ENCODE measurements around the gene DPCD.

Gene DPCD

DNA sequence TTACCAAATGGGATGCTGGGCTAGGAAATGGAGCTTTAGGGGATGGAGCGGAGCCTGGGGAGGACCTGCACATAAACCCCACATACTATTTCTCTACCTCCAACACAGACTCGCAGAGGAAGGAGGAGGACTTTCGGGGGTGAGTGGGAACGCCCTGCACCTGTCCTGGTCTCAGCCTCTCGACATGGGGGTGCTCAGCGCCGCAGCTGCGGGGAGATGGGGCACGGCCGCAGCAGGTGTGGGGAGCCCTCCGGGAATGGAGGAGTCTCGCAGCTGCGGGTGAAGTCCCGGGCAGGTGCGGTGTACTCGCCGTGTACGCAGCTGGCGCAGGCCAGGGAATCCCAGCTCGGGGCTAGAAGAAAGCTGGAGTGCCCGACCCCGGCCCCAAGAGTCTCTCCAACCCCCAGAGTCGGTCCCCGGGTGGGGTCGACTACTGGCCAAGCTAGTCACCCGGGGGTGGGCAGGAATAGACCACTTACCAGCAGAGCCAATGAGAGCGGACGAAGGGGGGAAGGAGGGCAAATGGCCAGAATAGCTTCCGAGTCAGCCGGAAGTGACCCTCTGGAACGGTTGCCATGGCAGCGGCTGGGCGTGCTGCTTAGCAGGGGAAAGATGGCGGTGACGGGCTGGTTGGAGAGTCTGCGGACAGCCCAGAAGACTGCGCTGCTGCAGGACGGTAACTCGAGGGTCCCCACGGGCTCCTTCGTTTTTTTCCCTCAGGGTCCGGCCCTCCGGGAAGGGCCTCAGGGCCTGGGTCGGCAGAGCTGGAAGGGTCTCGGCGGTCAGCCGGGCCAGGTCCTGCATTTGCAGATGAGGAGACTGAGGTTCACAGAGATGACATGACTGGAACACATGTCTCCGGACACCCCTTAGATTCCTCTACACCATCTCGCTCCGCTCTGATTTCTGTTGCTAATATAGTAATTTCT lies at the start of gene DPCD, which contains the start of gene POLL:
Gene DPCD, plus strand, starts transcription at position 597 of the 929 bp plus-strand sequence. Its CDS starts 16 bp downstream, at position 613.
Gene POLL, minus strand, starts transcription at position 533 of the 929 bp plus-strand sequence. CDS start 897 bp downstream, outside the sequence.
- H3K4me3 Mint-ChIP-seq: peak within 1 kb of the TSS; percentile 93
- H3K4me1 Mint-ChIP-seq (ENCODE audit: low read depth): peaks cover 17% of the 10 kb centered on the region
- H3K27ac Mint-ChIP-seq: peak within 1 kb of the TSS; percentile 75
- peak; percentile 88 for DNase-seq (ENCODE audit: low spot score)
- H3K9me3 Mint-ChIP-seq: no peaks in the 10 kb centered on the region
- H3K27me3 Mint-ChIP-seq (ENCODE audit: low read depth): no peaks in the 10 kb centered on the region
- H3K36me3 Mint-ChIP-seq (ENCODE audit: low read depth): peaks cover 5% of the 10 kb centered on the region

DNA sequence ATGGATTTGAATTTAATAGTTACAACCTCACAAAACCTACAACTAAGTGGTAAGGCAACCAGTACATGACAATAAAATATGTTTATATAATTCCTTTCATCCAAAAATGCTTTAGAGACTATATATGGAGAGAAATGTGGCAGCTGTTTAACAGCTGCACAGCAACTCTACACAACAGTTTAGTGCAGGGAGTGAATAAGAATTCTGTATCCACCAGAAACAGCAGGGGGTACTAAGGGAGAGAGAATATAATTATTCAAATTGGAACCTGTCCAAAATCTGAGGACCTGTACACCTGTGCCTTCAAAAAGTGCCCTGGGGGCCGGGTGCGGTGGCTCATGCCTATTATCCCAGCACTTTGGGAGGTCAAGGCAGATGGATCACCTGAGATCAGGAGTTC lies 49.7 kb upstream of the DPCD start:
- Mint-ChIP-seq H3K27ac (no peak overlapping the region), H3K36me3 (ENCODE audit: low read depth) (peaks cover 6% of the 10 kb centered on the region), H3K4me1 (ENCODE audit: low read depth) (peaks cover 5% of the 10 kb centered on the region), H3K4me3 (no peak overlapping the region), H3K9me3 (no peaks in the 10 kb centered on the region), H3K27me3 (ENCODE audit: low read depth) (no peaks in the 10 kb centered on the region)
- no peak for DNase-seq (ENCODE audit: low spot score)

DNA sequence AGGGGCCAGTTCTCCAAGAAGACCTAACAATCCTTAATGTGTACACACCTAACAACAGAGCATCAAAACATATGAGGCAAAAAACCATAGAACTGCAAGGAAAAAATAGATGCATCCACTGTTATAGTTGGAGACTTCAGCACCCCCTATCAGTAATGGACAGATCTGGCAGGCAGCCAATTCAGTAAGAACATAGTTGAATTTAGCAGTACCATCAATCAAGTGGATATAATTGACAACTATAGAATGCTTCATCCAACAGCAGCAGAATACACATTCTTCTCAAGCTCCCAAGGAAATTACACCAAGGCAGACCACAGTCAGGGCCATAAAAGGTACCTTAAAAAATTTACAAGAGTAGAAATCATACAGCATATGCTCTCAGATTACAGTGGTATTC lies 42.2 kb upstream of the DPCD start:
- H3K4me3 Mint-ChIP-seq: no peak overlapping the region
- no peaks in the 10 kb centered on the region for H3K27me3 Mint-ChIP-seq (ENCODE audit: low read depth)
- no peaks in the 10 kb centered on the region for H3K4me1 Mint-ChIP-seq (ENCODE audit: low read depth)
- H3K27ac Mint-ChIP-seq: no peak overlapping the region
- no peaks in the 10 kb centered on the region for H3K9me3 Mint-ChIP-seq
- no peak for DNase-seq (ENCODE audit: low spot score)
- peaks cover 3% of the 10 kb centered on the region for H3K36me3 Mint-ChIP-seq (ENCODE audit: low read depth)

DNA sequence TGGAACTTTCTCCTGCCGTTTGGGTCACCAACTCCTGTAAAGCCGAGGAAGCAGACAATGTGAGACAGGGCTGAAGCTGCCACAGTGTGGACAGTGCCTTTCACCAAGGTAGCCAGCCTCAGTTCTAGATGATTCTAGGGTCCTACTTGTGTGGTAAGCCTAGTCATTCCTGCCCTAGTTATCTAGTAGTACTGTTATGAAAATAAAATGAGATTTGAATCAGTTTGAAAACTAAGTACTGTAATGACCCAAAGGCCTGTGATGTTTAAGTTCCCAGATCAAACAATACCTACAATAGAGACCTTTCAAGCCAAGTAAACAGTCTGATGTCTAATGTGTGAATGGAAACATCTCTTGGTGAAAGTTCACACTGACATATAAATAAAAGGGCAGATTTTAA lies 37.2 kb upstream of the DPCD start:
- H3K27ac Mint-ChIP-seq: no peak overlapping the region
- H3K4me1 Mint-ChIP-seq (ENCODE audit: low read depth): peaks cover 2% of the 10 kb centered on the region
- H3K36me3 Mint-ChIP-seq (ENCODE audit: low read depth): peaks cover 14% of the 10 kb centered on the region

DNA sequence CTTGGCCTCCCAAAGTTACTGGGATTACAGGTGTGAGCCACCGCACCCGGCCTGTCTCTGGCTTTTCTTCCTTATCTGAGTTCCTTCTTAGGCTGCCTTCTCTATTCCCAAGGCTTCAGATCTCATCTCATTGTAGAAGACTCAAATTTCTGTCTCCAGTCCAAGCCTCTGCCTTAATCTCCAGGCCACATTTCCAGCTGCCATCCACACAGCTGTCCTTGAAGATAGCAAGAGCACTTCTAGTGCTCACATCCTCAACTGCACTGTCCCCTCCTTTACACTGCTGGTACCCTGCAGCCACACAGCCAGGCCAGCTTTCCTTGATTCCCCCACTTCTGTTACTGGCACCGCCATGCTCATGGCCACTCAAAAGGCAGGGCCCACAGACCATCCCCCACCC lies 35.7 kb upstream of the DPCD start:
- Mint-ChIP-seq H3K9me3 (no peaks in the 10 kb centered on the region), H3K27ac (no peak overlapping the region), H3K36me3 (ENCODE audit: low read depth) (peaks cover 14% of the 10 kb centered on the region), H3K4me3 (no peak overlapping the region), H3K27me3 (ENCODE audit: low read depth) (no peaks in the 10 kb centered on the region), H3K4me1 (ENCODE audit: low read depth) (peaks cover 2% of the 10 kb centered on the region)
- DNase-seq (ENCODE audit: low spot score): peak; percentile 1

More for the DNA sequence above, 37.2 kb upstream of the DPCD start:
- Mint-ChIP-seq H3K4me3 (no peak overlapping the region), H3K9me3 (no peaks in the 10 kb centered on the region), H3K27me3 (ENCODE audit: low read depth) (no peaks in the 10 kb centered on the region)
- DNase-seq (ENCODE audit: low spot score): no peak

DNA sequence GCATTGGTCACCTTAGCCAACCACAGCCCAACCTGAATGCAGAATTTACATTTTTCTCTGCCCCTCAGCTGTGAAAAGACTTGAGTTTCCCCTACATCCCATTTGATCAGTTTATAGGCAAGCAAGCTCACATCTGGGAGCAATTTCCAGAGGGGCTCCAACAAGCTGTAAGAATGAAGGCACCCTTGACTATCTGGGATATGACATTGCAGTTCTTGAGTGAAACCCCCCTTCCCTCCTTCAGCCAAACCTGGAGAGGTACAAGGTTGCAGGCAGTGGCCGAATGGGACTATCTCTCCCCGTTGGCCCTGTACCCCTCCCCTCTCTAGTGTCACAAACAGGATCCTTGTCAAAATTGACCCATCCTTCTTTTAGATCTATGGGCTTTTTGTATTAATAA lies 30.6 kb upstream of the DPCD start:
- DNase-seq (ENCODE audit: low spot score): no peak
- Mint-ChIP-seq H3K27ac (no peak overlapping the region), H3K4me3 (peak overlapping the region; percentile 9), H3K27me3 (ENCODE audit: low read depth) (no peaks in the 10 kb centered on the region), H3K9me3 (no peaks in the 10 kb centered on the region), H3K4me1 (ENCODE audit: low read depth) (peaks cover 16% of the 10 kb centered on the region), H3K36me3 (ENCODE audit: low read depth) (peaks cover 7% of the 10 kb centered on the region)

DNA sequence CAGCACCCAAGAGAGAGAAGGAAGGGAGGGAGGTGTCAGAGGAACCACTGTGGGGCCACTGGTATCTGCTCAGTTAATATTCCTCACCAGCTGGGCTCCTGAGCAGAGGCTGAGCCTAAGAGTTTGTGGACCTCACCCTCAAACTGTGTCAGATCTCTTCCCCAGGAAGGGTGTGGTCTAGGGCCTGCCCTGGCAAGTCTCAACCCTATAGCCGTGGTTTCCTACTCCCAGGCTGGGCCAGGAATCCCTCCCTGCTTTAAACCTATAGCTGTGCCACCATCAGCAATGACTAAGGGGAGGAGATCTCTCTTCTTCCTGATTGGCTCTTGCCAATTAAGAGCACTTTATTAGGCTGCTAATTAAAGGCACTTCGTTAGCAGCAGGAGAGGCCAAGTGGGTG lies 29.9 kb upstream of the DPCD start:
- Mint-ChIP-seq H3K27me3 (ENCODE audit: low read depth) (no peaks in the 10 kb centered on the region), H3K9me3 (no peaks in the 10 kb centered on the region), H3K4me3 (peak overlapping the region; percentile 9), H3K27ac (peak overlapping the region; percentile 73), H3K4me1 (ENCODE audit: low read depth) (peaks cover 16% of the 10 kb centered on the region), H3K36me3 (ENCODE audit: low read depth) (peaks cover 2% of the 10 kb centered on the region)
- no peak for DNase-seq (ENCODE audit: low spot score)

DNA sequence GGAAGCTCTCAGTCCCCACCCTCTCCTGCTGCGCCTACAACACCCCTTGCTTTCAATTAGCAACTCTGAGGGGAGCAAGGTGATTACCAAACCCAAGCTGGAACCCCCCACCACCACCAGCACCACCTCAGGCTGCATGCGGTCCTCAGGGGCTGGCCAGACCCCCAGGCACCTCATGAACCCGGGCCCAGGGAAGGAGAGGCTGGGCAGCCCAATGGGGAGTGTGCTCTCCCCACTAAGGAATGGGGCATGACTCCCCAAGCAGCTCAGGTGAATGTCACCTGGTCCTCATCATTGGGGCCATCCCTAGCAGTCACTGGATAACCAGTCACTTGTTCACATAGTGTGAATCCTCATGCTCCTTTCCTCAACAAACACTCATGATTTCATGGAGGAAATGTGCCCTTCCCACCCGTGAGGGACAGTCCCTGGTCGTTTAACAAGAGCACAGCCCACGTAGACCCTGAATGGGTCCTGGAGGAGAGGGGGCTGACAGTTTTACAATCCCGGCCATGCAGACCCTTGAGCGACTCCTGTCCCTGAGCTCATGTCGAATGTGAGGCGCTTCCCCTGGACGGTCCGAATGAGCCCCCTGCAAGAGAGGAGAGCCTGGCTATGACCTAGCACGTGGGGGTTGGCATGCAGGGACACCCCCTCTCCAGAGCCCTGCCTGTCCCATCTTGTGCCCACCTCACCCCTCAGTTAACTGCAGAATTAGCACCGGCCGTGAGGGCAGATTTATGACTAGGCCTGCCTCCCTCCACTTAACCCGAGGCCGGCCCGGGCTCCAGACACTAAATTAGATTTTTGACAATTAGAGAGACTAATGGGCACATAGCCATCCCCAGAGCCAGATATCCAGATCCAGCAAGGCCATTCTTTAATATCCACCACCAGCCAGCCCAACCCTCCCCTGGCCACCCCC lies 29.2 kb upstream of the DPCD start:
- Mint-ChIP-seq H3K36me3 (ENCODE audit: low read depth) (no peaks in the 10 kb centered on the region), H3K4me3 (peak overlapping the region; percentile 37), H3K9me3 (no peaks in the 10 kb centered on the region), H3K27ac (peak overlapping the region; percentile 73), H3K27me3 (ENCODE audit: low read depth) (peaks cover 2% of the 10 kb centered on the region), H3K4me1 (ENCODE audit: low read depth) (peaks cover 16% of the 10 kb centered on the region)
- no peak for DNase-seq (ENCODE audit: low spot score)

DNA sequence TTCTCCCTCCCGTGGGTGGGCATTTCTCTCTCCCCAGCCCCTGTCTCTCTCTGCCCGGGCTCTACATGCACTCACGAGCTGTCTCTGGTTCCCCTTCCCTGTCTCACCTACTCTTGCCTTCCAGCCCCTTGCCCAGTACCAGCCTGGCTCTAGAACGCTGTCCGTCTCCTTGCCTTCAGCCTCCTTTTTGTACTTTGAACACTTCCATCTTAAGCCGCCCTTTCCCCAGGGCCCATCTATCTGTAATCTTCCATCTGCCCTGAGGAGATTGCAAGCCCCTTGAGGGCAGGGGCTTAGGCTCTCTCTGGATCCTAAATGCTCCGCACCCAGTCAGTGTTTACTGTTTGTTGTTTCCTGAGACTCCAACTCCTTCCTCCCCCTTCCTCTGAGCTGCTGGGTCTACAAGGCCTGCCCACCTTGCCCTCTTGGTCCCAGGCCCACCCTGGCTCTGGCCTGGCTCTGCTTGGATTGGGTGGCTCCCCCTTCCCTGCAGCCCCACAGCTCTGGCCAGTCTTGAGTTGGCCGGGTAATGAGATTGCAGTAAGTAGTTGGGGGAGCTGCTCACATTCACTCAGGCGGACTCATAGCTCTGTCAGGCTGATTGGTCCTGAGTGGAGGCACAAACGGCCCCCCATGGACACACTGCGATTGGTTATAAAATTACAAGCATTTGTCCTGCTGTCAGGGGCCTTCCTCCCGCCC lies 28.4 kb upstream of the DPCD start:
- peaks cover 5% of the 10 kb centered on the region for H3K27me3 Mint-ChIP-seq (ENCODE audit: low read depth)
- H3K4me3 Mint-ChIP-seq: no peak overlapping the region

DNA sequence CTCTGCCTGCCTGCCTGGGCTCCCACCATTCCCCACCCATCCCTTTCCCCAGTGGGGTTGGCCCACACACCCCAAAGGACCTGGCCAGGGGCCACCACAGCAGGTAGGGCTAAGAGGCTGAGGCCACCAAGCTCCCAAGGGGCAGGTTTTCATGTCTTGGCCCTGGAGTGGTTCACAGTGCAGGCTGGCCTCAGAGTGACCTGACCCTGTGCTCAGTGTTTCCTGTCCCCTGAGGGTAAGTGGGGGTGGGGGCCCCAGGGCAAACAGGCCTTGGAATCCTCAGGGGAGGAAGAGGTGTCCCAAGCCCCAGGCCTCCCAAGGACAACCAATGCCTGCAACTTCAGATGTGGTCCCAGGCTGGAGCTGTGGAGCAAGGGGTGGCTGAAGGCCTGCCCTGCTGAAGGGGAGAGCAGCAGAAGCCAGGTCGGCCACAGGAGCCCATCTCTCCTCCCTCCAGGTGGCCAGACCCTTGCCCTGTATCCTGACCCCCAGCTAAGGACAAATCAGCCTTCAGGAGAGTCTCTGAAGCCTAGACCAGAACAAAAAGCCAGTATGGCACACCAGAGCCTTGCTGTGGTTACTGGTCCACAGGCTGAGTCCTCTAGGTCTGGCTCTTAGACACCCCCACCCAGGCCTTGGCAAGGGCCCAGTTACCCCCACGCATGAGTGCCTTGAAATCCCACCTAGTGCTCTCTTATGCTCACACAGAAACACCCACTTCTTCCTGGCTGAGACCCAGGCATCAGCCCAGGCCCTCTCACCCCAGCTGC lies 27.6 kb upstream of the DPCD start:
- H3K4me3 Mint-ChIP-seq: no peak overlapping the region
- H3K36me3 Mint-ChIP-seq (ENCODE audit: low read depth): no peaks in the 10 kb centered on the region
- no peaks in the 10 kb centered on the region for H3K9me3 Mint-ChIP-seq
- H3K27ac Mint-ChIP-seq: peak overlapping the region; percentile 9
- peaks cover 9% of the 10 kb centered on the region for H3K27me3 Mint-ChIP-seq (ENCODE audit: low read depth)
- DNase-seq (ENCODE audit: low spot score): no peak
- peaks cover 16% of the 10 kb centered on the region for H3K4me1 Mint-ChIP-seq (ENCODE audit: low read depth)

More for the DNA sequence above, 28.4 kb upstream of the DPCD start:
- DNase-seq (ENCODE audit: low spot score): no peak
- H3K27ac Mint-ChIP-seq: peak overlapping the region; percentile 55
- H3K4me1 Mint-ChIP-seq (ENCODE audit: low read depth): peaks cover 16% of the 10 kb centered on the region
- no peaks in the 10 kb centered on the region for H3K36me3 Mint-ChIP-seq (ENCODE audit: low read depth)
- H3K9me3 Mint-ChIP-seq: no peaks in the 10 kb centered on the region

DNA sequence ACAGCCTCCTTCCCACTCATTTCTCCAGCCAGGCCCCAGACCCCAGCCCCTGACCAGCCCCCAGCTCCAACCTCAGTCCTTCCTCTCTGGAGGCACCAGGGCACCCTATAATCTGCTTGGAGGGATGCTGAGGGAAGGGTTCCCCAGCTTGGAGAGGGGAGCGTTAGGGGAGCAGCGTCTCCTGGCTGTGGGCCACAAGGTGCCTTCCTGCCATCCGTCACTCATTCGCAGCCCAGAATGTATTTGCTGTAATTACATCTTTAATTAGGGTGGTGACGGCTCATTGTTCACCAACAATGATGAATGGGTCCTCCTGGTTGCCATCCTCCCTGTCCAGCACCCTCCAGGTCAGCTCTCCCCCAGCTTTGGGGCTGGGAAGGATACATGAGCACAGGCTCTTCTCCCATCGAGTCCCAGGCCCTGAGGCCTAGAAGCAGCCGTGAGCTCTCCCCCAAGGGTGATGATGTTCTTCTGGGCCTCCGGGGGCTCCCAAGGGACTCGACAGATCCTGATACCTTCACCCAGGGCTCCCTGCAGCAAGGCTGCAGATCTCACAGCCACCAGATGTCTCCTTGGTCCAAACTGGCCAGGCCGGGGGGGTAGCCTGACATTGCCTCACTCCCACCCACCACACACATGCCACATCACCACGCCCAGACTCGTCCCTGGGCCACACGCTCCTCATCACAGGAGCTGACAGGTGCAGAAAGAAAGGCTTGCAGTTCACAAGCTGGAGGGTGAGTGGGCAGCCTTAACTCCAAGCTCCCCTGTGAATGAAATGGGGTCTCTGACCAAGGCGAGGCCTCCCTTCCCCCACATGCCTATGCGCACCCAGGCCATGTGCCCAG lies 26.8 kb upstream of the DPCD start:
- no peaks in the 10 kb centered on the region for H3K36me3 Mint-ChIP-seq (ENCODE audit: low read depth)
- no peak overlapping the region for H3K4me3 Mint-ChIP-seq
- peak overlapping the region; percentile 9 for H3K27ac Mint-ChIP-seq
- H3K27me3 Mint-ChIP-seq (ENCODE audit: low read depth): peaks cover 17% of the 10 kb centered on the region
- DNase-seq (ENCODE audit: low spot score): no peak
- no peaks in the 10 kb centered on the region for H3K9me3 Mint-ChIP-seq
- H3K4me1 Mint-ChIP-seq (ENCODE audit: low read depth): peaks cover 18% of the 10 kb centered on the region

DNA sequence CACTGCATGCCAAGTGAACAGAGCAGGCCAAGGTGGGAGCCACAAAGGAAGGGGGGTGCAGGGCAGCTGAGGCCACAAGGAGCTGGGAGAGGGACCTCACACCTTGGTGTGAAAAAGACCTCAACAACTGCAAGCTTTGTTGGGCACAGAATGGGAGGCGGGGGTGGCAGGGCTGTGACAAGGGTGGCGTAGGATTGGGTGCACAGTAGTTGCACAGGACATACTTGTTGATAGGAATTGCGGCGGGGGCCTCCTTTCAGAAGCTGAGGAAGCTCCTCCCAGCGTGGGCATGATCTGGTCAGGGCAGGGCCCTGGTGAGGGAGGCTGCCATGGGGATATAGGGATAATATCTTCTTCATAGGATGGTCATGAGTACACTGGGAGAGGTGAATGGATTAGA lies 25.9 kb upstream of the DPCD start:
- Mint-ChIP-seq H3K36me3 (ENCODE audit: low read depth) (no peaks in the 10 kb centered on the region), H3K9me3 (no peaks in the 10 kb centered on the region), H3K27me3 (ENCODE audit: low read depth) (peaks cover 23% of the 10 kb centered on the region), H3K4me3 (no peak overlapping the region), H3K27ac (no peak overlapping the region), H3K4me1 (ENCODE audit: low read depth) (peaks cover 22% of the 10 kb centered on the region)
- DNase-seq (ENCODE audit: low spot score): no peak

Measured in T-helper 2 cell treated with Interferon-gamma antibody and Interleukin-4, amounts not matched to agents 5 μg/mL and 100 μg/mL, for 36 hours (primary cell).